Trophoblast cell (in vitro differentiated cells and primary cell): ENCODE data around the gene PDCD4.

Experiments used
- DNase-seq, 2 donors: peaks; one replicate each; pipeline ENCODE4 v3.0.0-alpha.2; 2016
- H2AFZ ChIP-seq: 2 replicates; pipeline ENCODE4 v1.6.1; 2013; ENCODE audit warnings: low read length, moderate library complexity, mild to moderate bottlenecking; ENCODE audit not compliant: insufficient read depth, poor library complexity
- H2AK5ac ChIP-seq: 2 replicates; pipeline ENCODE4 v1.6.1; 2013; ENCODE audit warnings: mild to moderate bottlenecking, low read length
- H2BK120ac ChIP-seq: 2 replicates; pipeline ENCODE4 v1.6.1; 2013; ENCODE audit warnings: low read length, mild to moderate bottlenecking, moderate library complexity; ENCODE audit not compliant: insufficient read depth, poor library complexity
- H2BK12ac ChIP-seq: 2 replicates; pipeline ENCODE4 v1.6.1; 2013; ENCODE audit warnings: mild to moderate bottlenecking, low read length, moderate library complexity
- H2BK5ac ChIP-seq: 2 replicates; pipeline ENCODE4 v1.6.1; 2013; ENCODE audit warnings: low read length, low read depth, moderate library complexity, mild to moderate bottlenecking; ENCODE audit not compliant: poor library complexity
- H3K14ac ChIP-seq: 2 replicates; pipeline ENCODE4 v1.6.1; 2013; ENCODE audit warnings: mild to moderate bottlenecking, low read length
- H3K18ac ChIP-seq: 2 replicates; pipeline ENCODE4 v1.6.1; 2013; ENCODE audit warnings: mild to moderate bottlenecking, low read length
- H3K23ac ChIP-seq: 2 replicates; pipeline ENCODE4 v1.6.1; 2013; ENCODE audit warnings: low read length
- H3K27ac ChIP-seq: 2 replicates; pipeline ENCODE4 v1.5.1; 2013; ENCODE audit warnings: low read depth, mild to moderate bottlenecking, inconsistent platforms, low read length, moderate library complexity
- H3K27me3 ChIP-seq: 2 replicates; pipeline ENCODE4 v1.6.1; 2013; ENCODE audit warnings: inconsistent platforms, mild to moderate bottlenecking, low read length, moderate library complexity; ENCODE audit not compliant: insufficient read depth
- H3K36me3 ChIP-seq, 2 experiments: 1 replicate in 1 of 2; 2 replicates in 1 of 2; pipeline ENCODE4 v1.6.1; 2013; ENCODE audit warnings: low read length in 2 of 2, mild to moderate bottlenecking in 2 of 2, moderate library complexity in 1 of 2; ENCODE audit not compliant: insufficient read depth in 2 of 2, control insufficient read depth in 1 of 2
- H3K4ac ChIP-seq: 2 replicates; pipeline ENCODE4 v1.6.1; 2013; ENCODE audit warnings: low read depth, mild to moderate bottlenecking, low read length, moderate library complexity
- H3K4me1 ChIP-seq, 2 experiments: 1 replicate in 1 of 2; 2 replicates in 1 of 2; pipeline ENCODE4 v1.6.1; 2013; ENCODE audit warnings: low read length in 2 of 2, mild to moderate bottlenecking in 2 of 2, moderate library complexity in 1 of 2; ENCODE audit not compliant: insufficient read depth in 2 of 2, control insufficient read depth in 1 of 2
- H3K4me2 ChIP-seq: 2 replicates; pipeline ENCODE4 v1.6.1; 2013; ENCODE audit warnings: inconsistent platforms, mild to moderate bottlenecking, low read length, moderate library complexity
- H3K4me3 ChIP-seq: 2 replicates; pipeline ENCODE4 v1.5.1; 2013; ENCODE audit warnings: mild to moderate bottlenecking, low read depth, low read length, inconsistent platforms
- H3K79me1 ChIP-seq: one replicate; pipeline ENCODE4 v1.6.1; 2013; ENCODE audit warnings: low read length
- H3K79me2 ChIP-seq: 2 replicates; pipeline ENCODE4 v1.6.1; 2013; ENCODE audit warnings: low read length, mild to moderate bottlenecking; ENCODE audit not compliant: control insufficient read depth, insufficient read depth, poor library complexity
- H3K9ac ChIP-seq: 2 replicates; pipeline ENCODE4 v1.6.1; 2013; ENCODE audit warnings: mild to moderate bottlenecking, low read length
- H3K9me3 ChIP-seq: 2 replicates; pipeline ENCODE4 v1.6.1; 2013; ENCODE audit warnings: low read depth, mild to moderate bottlenecking, control low read depth, inconsistent platforms, low read length; ENCODE audit not compliant: insufficient read depth
- H4K12ac ChIP-seq: 2 replicates; pipeline ENCODE4 v1.6.1; 2013; ENCODE audit warnings: low read depth, mild to moderate bottlenecking, low read length, moderate library complexity
- H4K8ac ChIP-seq: 2 replicates; pipeline ENCODE4 v1.6.1; 2013; ENCODE audit warnings: low read depth, mild to moderate bottlenecking, low read length, moderate library complexity
- H4K91ac ChIP-seq: one replicate; pipeline ENCODE4 v1.6.1; 2013; ENCODE audit warnings: low read depth, mild to moderate bottlenecking, low read length, moderate library complexity
- WGBS: extraction: QIAGEN DNeasy Blood & Tissue Kit; methylation state at CpG from one replicate; pipeline ENCODE4 v1.1.7; 2013; ENCODE audit warnings: missing lambda C conversion rate; ENCODE audit not compliant: insufficient read length, insufficient coverage; ENCODE audit errors: extremely low coverage; 5-methylcytosine and 5-hydroxymethylcytosine counted together

PDCD4 gene

GRCh38 chr10:110863361-110863760, 8.4 kb upstream of the PDCD4 start:
- no peak overlapping the region for H3K18ac ChIP-seq
- no peak for DNase-seq
- no peak overlapping the region for H4K91ac ChIP-seq
- H3K4ac ChIP-seq, result no peak overlapping the region
- no peaks in the 10 kb centered on the region for H3K36me3 ChIP-seq
- no peak overlapping the region for H3K9ac ChIP-seq
- no peak overlapping the region for H4K8ac ChIP-seq
- H3K79me1 ChIP-seq, result peaks cover 8% of the 10 kb centered on the region
- H3K4me2 ChIP-seq, result no peak overlapping the region
- H3K27me3 ChIP-seq, result no peaks in the 10 kb centered on the region
- H2BK12ac ChIP-seq, result no peak overlapping the region
- peaks cover 11 to 16% of the 10 kb centered on the region in 2 experiments for H3K4me1 ChIP-seq
- H3K14ac ChIP-seq, result no peak overlapping the region
- no peak overlapping the region for H2BK120ac ChIP-seq
- H3K23ac ChIP-seq, result no peak overlapping the region
- H2AK5ac ChIP-seq, result no peak overlapping the region
- no peak overlapping the region for H4K12ac ChIP-seq
- no peak overlapping the region for H2BK5ac ChIP-seq
- no peak overlapping the region for H3K4me3 ChIP-seq
- no peak overlapping the region for H2AFZ ChIP-seq
- H3K79me2 ChIP-seq, result no peaks in the 10 kb centered on the region
- H3K27ac ChIP-seq, result no peak overlapping the region
- no peaks in the 10 kb centered on the region for H3K9me3 ChIP-seq

GRCh38 chr10:110863956-110864355, 7.8 kb upstream of the PDCD4 start:
- no peak overlapping the region for H4K8ac ChIP-seq
- H3K4me2 ChIP-seq, result no peak overlapping the region
- H4K91ac ChIP-seq, result no peak overlapping the region
- no peak overlapping the region for H2BK120ac ChIP-seq
- H3K27ac ChIP-seq, result no peak overlapping the region
- no peaks in the 10 kb centered on the region for H3K79me2 ChIP-seq
- H4K12ac ChIP-seq, result no peak overlapping the region
- H3K9ac ChIP-seq, result no peak overlapping the region
- no peak overlapping the region for H2BK12ac ChIP-seq
- no peaks in the 10 kb centered on the region for H3K27me3 ChIP-seq
- H2AFZ ChIP-seq, result no peak overlapping the region
- H3K36me3 ChIP-seq, result no peaks in the 10 kb centered on the region
- H3K14ac ChIP-seq, result no peak overlapping the region
- H3K4me3 ChIP-seq, result no peak overlapping the region
- DNase-seq, result no peak
- peaks cover 8% of the 10 kb centered on the region for H3K79me1 ChIP-seq
- H2BK5ac ChIP-seq, result no peak overlapping the region
- no peaks in the 10 kb centered on the region for H3K9me3 ChIP-seq
- WGBS, result no CpG with 5 or more reads among the region's 2 CpGs
- no peak overlapping the region for H3K18ac ChIP-seq
- no peak overlapping the region for H3K23ac ChIP-seq
- H2AK5ac ChIP-seq, result no peak overlapping the region
- no peak overlapping the region for H3K4ac ChIP-seq
- H3K4me1 ChIP-seq, result peaks cover 11 to 14% of the 10 kb centered on the region in 2 experiments

- Histone ChIP-seq H2BK12ac (peak overlapping the region; percentile 89), H3K14ac (no peak overlapping the region), H3K18ac (no peak overlapping the region), H3K79me1 (peaks cover 5% of the 10 kb centered on the region), H3K4me2 (no peak overlapping the region), H3K4ac (no peak overlapping the region), H3K4me1 (peaks cover 5 to 11% of the 10 kb centered on the region in 2 experiments), H2BK120ac (no peak overlapping the region), H2BK5ac (no peak overlapping the region), H3K9me3 (no peaks in the 10 kb centered on the region), H3K23ac (no peak overlapping the region), H3K9ac (no peak overlapping the region), H3K79me2 (no peaks in the 10 kb centered on the region), H4K12ac (no peak overlapping the region), H3K4me3 (no peak overlapping the region), H4K91ac (peak overlapping the region; percentile 52), H3K27ac (no peak overlapping the region), H2AFZ (no peak overlapping the region), H4K8ac (no peak overlapping the region), H3K27me3 (no peaks in the 10 kb centered on the region), H3K36me3 (no peaks in the 10 kb centered on the region), H2AK5ac (no peak overlapping the region)
- no CpG with 5 or more reads among the region's 6 CpGs for WGBS
- peak in 1 of 2 donors; percentile 35 for DNase-seq
Observed at GRCh38 chr10:110864662-110865140, 7.0 kb upstream of the PDCD4 start.

GRCh38 chr10:110865186-110865808, 6.4 kb upstream of the PDCD4 start:
- H2BK12ac ChIP-seq, result no peak overlapping the region
- H4K8ac ChIP-seq, result no peak overlapping the region

More at GRCh38 chr10:110865186-110865808, 6.4 kb upstream of the PDCD4 start:
- no peak overlapping the region for H2AK5ac ChIP-seq
- H3K4me2 ChIP-seq, result no peak overlapping the region
- H2AFZ ChIP-seq, result no peak overlapping the region
- H4K91ac ChIP-seq, result no peak overlapping the region
- H2BK5ac ChIP-seq, result no peak overlapping the region
- DNase-seq, result peak in 1 of 2 donors; percentile 58
- H4K12ac ChIP-seq, result no peak overlapping the region
- H3K4me3 ChIP-seq, result no peak overlapping the region
- H3K27ac ChIP-seq, result no peak overlapping the region
- no peaks in the 10 kb centered on the region for H3K36me3 ChIP-seq
- no CpG with 5 or more reads among the region's 6 CpGs for WGBS
- H3K14ac ChIP-seq, result no peak overlapping the region
- H3K18ac ChIP-seq, result no peak overlapping the region
- H3K27me3 ChIP-seq, result no peaks in the 10 kb centered on the region
- no peak overlapping the region for H3K23ac ChIP-seq
- H3K79me2 ChIP-seq, result no peaks in the 10 kb centered on the region
- H3K79me1 ChIP-seq, result peaks cover 5% of the 10 kb centered on the region
- H3K4ac ChIP-seq, result no peak overlapping the region
- no peak overlapping the region for H3K9ac ChIP-seq
- no peak overlapping the region for H2BK120ac ChIP-seq
- H3K9me3 ChIP-seq, result no peaks in the 10 kb centered on the region
- H3K4me1 ChIP-seq, result peaks cover 5 to 8% of the 10 kb centered on the region in 2 experiments
